Measurements from ENCODE around the gene DGCR6L.
A peak's percentile ranks its signal among the peaks of the same experiment; 100 is the strongest.
"Not testable (repeated sequence)": the region's sequence is repeated elsewhere in the genome, so short reads cannot be mapped to it uniquely, and the experiment has no call there.

Gene DGCR6L

DNA sequence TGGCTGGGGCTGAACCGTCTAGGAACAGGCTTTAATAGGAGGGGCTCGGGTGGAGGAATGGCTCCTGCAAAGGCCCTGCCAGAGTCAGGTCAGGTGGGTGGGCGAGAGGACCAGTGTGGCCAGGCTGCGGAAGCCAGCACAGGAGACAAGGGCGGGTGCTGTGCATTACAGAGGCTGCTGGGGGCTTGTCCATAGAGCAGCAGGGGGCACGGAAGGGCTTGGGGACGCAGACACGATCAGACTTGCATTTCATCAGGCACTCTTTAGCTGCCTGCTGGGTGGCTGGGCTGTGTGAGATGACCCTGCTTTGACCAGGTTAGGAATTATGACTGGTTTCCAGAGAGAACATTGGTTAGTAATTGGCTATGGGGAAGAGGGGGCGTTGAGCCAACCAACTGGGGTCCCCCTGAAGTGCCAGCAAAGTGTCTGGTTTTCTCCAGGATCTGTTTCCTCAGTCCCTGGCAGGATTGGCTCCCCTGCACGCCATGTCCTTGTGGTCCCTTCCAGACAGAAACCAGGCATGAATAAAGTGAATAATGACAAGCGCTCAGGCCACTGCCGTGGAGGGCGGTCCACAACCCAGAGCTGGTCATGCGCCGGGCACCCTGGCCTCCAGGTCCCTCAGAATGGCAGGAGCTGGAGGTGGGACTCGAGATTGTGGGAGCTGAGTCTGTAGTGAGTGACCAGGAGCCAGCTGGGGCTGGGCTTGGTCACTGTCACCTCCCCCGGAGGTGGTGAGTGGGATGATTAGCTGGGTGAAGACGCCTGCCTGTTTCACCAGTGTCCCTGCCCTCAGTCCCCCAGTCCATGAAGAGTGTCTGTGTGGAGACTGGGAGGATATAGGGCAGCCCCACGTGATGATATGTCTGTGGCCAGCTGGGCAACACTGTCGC lies 1.0 kb upstream of the DGCR6L start:
- H3K4me3 ChIP-seq (ENCODE audit: low read length) = peak overlapping the region; percentile 89
- H3K9me3 ChIP-seq (ENCODE audit: insufficient read depth, low read depth, low read length); H3K27me3 ChIP-seq (ENCODE audit: insufficient read depth, low read length); H3K36me3 ChIP-seq (ENCODE audit: insufficient read depth, low read depth, low read length); H3K4me1 ChIP-seq (ENCODE audit: insufficient read depth, low read length): not testable (repeated sequence)
- peak overlapping the region; percentile 36 for H3K27ac ChIP-seq (ENCODE audit: low read length)
- H3K9ac ChIP-seq (ENCODE audit: low read depth, low read length) = peak overlapping the region; percentile 88; the same call in 1 of the 2 replicates

DNA sequence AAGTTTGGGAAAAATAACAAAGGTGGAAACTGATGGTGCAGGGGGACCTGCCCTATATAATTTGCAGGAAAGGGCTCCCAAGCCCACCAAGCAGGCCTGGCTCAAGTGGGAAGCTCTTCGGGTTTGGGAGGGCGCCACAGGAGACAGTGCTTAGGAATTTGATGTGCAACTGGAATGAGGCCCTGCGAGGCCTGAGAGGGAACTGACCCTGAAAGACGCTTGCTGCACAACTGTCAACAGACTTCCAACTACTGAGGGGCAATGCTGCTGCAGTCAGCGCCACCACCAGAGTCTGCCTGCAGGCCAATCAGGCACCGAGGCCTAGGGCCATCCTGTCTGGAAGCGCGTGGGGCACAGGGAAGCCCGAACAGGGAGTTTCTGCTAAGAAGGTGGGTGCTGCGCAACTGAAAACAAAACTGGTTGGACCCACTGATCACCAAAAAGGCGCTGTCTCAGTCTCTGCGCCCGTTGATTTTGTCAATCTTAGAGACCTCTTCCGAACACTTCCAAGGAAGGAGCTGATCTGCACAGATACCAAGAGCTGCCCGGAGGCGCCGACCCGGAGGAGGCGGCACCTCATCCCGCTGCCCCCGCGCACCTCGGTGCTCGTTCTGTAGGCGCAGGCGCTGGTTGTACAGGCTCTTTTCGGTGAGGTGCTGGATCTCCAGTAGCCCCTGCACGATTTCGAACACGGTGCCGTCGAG lies 667 bp downstream of the DGCR6L start:
- Histone ChIP-seq H3K4me3 (ENCODE audit: low read length) (peak overlapping the region; percentile 89), H3K9me3 (ENCODE audit: insufficient read depth, low read depth, low read length) (no peaks in the 10 kb centered on the region), H3K27ac (ENCODE audit: low read length) (no peak overlapping the region)

DNA sequence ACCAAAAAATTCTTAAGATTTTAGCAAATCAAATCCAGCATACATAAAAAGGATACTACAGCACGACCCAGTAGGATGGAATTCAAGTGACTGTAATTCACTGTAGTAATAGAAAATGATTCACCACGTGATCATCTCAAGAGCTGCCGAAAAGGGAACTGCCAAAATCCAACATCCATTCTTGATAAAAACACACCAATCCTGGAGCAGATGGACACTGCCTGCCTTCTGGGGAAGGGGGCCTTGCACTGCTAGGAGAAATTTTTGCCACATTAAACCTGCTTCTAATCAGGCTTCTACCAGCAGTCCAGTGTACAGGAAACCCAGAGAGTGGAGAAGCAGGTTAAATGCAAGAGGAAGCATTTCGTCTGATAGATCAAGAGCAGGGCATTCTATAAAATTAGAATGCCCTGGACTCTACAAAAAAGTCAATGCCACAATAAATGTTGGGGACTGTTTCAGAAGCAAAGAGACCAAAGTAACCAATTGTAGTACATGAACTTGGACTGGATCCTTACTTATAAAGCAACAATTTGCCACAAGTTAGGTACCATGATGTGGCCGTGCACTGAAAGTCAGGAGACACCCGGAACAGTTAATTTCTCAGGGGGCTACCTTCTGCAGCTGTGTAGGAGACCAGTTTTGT lies 1.7 kb downstream of the DGCR6L start:
- H3K27ac ChIP-seq (ENCODE audit: low read length); H3K27me3 ChIP-seq (ENCODE audit: insufficient read depth, low read length); H3K9ac ChIP-seq (ENCODE audit: low read depth, low read length); H3K4me3 ChIP-seq (ENCODE audit: low read length); H3K9me3 ChIP-seq (ENCODE audit: insufficient read depth, low read depth, low read length); H3K36me3 ChIP-seq (ENCODE audit: insufficient read depth, low read depth, low read length); H3K4me1 ChIP-seq (ENCODE audit: insufficient read depth, low read length): not testable (repeated sequence)

More for the DNA sequence above, 667 bp downstream of the DGCR6L start:
- Histone ChIP-seq H3K27me3 (ENCODE audit: insufficient read depth, low read length) (no peaks in the 10 kb centered on the region), H3K4me1 (ENCODE audit: insufficient read depth, low read length) (peaks cover 5% of the 10 kb centered on the region; the same call in 1 of the 2 replicates), H3K9ac (ENCODE audit: low read depth, low read length) (peak overlapping the region; percentile 80), H3K36me3 (ENCODE audit: insufficient read depth, low read depth, low read length) (no peaks in the 10 kb centered on the region)

DNA sequence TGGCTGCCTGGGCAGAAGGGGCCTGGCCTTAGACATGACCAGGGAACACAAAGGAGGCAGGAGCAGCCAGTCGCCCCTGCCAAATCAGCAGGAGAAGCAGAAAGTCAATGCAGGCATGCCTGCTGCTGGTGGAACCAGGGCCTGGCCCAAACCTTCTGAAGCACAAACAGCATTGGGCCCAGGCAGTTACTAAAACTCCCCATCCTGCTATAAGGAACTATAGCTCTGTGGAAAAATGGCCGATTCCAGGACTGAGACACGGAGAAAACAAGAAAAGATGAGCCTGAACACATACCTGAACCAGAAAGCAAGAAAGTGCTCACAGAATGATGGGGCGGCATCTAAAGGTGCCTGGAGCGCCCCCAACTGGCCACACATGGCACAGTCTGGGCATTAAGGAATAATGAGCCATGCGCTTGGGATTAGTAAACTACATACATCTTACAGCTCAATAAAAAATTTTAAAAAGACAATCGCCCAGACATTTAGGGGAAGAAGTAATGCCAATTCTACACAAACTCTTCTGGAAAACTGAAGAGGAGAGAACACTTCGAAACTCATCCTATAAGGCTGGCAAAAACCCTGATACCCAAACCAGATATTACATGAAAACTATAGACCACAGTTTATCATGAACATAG lies 2.3 kb downstream of the DGCR6L start:
- H3K36me3 ChIP-seq (ENCODE audit: insufficient read depth, low read depth, low read length); H3K27me3 ChIP-seq (ENCODE audit: insufficient read depth, low read length); H3K4me3 ChIP-seq (ENCODE audit: low read length); H3K9me3 ChIP-seq (ENCODE audit: insufficient read depth, low read depth, low read length); H3K27ac ChIP-seq (ENCODE audit: low read length); H3K9ac ChIP-seq (ENCODE audit: low read depth, low read length); H3K4me1 ChIP-seq (ENCODE audit: insufficient read depth, low read length): not testable (repeated sequence)

DNA sequence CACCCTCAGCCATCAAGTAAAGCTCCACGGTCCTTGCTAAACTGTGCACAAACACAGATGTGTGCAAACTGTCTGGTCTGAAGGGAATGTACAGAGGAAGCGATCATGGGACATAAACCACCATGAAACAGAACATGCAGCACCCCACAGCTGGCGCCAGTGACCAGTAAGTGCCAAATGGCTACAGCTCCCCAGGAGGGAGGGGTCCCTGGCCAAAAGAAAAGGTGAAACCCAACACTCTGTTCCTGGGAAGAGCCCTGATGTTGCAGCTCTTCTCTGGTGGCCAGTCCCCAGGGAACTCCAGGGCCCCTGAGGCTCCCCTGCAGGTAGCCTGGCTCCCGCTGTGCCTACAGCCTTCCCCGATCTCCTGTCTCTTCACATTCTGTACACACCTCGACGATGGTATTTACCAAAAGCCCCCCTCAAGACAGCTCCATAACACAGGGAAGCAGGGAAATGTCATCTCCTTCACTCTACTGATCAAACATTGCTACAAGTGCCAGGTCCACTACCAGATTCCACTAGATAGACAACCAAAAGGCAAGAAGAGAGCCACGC lies 2.9 kb downstream of the DGCR6L start:
- Histone ChIP-seq H3K4me1 (ENCODE audit: insufficient read depth, low read length) (peaks cover 5% of the 10 kb centered on the region; the same call in 1 of the 2 replicates), H3K4me3 (ENCODE audit: low read length) (no peak overlapping the region; the same call in 1 of the 2 replicates), H3K27ac (ENCODE audit: low read length) (no peak overlapping the region), H3K9me3 (ENCODE audit: insufficient read depth, low read depth, low read length) (no peaks in the 10 kb centered on the region), H3K27me3 (ENCODE audit: insufficient read depth, low read length) (no peaks in the 10 kb centered on the region), H3K9ac (ENCODE audit: low read depth, low read length) (no peak overlapping the region), H3K36me3 (ENCODE audit: insufficient read depth, low read depth, low read length) (no peaks in the 10 kb centered on the region)

DNA sequence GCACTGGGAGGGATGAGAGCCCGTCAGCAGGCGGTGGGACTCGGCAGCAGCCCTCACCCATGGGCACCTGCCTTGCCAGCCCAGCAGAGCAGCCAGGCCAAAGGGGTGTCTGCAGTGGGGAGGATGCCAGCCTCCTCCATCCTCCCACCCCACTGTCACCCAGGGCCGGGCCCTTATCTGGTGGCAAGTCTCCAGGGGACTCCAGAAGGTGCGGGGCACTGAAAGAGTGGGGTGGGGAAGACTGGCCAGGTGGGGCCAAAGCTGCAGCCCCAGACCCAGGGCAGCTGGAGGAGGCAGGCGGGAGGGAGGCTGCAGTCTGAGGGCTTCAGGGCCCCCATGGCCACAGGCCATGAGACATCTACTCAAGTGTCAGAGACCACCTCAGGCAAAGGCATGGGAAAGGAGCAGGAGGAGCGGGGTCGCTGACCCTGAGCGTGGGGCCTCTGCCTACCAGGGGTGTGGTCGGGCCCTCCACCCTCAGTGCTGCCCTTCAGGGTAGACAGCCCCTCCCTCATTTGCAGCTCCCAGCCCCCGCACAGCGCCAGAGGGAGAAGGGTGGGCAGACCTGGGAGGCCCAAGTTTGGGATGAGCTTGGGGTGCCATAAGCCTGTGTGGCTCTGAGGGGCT lies 3.5 kb downstream of the DGCR6L start:
- Histone ChIP-seq H3K27ac (ENCODE audit: low read length) (no peak overlapping the region), H3K9me3 (ENCODE audit: insufficient read depth, low read depth, low read length) (no peaks in the 10 kb centered on the region), H3K27me3 (ENCODE audit: insufficient read depth, low read length) (no peaks in the 10 kb centered on the region), H3K36me3 (ENCODE audit: insufficient read depth, low read depth, low read length) (no peaks in the 10 kb centered on the region), H3K4me3 (ENCODE audit: low read length) (no peak overlapping the region), H3K4me1 (ENCODE audit: insufficient read depth, low read length) (peaks cover 5% of the 10 kb centered on the region; the same call in 1 of the 2 replicates), H3K9ac (ENCODE audit: low read depth, low read length) (no peak overlapping the region)

DNA sequence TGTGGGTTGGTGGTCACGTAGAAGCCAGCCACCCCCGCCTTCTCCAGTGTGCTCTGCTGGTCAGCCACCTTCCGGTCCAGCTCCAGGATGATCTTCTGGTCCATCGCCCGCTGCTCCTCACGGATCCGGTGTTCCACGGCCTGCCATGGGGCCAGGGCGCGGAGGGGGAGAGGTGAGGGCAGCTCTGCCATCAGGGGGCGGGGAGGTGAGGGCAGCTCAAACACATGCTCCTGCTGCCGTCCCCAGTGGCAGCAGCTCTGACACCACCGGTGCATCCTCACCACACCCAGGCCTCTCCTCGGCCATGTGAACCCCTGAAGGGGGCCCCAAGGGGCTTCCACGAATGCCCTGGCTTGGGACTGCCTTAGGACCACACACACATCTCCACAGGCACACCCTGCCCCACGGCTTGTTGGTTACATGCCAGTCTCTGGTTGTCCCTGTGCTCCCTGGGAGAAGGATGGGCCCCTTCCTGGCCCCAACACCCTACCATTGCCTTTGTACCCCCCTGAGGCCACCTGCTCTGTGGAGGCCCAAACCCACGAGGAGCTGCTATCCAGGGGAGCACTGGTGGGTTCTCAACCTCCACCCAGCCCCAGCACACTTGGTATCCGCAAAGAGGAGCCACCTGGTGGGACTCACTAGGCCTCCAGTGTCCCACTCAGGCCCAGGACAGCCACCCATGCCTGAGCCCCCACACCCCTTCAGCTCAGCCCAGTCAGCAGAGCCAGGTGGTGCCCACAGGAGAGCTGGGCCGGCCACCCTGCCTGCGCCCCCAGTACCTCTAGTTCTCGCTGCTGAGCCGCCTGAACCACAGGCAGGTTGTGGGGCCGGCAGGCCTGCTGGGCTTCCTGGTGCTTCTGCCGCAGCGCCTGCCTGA lies 4.3 kb downstream of the DGCR6L start:
- Histone ChIP-seq H3K9ac (ENCODE audit: low read depth, low read length) (no peak overlapping the region), H3K36me3 (ENCODE audit: insufficient read depth, low read depth, low read length) (no peaks in the 10 kb centered on the region), H3K9me3 (ENCODE audit: insufficient read depth, low read depth, low read length) (no peaks in the 10 kb centered on the region), H3K4me3 (ENCODE audit: low read length) (no peak overlapping the region), H3K4me1 (ENCODE audit: insufficient read depth, low read length) (peaks cover 5% of the 10 kb centered on the region; the same call in 1 of the 2 replicates), H3K27me3 (ENCODE audit: insufficient read depth, low read length) (no peaks in the 10 kb centered on the region), H3K27ac (ENCODE audit: low read length) (no peak overlapping the region)

DNA sequence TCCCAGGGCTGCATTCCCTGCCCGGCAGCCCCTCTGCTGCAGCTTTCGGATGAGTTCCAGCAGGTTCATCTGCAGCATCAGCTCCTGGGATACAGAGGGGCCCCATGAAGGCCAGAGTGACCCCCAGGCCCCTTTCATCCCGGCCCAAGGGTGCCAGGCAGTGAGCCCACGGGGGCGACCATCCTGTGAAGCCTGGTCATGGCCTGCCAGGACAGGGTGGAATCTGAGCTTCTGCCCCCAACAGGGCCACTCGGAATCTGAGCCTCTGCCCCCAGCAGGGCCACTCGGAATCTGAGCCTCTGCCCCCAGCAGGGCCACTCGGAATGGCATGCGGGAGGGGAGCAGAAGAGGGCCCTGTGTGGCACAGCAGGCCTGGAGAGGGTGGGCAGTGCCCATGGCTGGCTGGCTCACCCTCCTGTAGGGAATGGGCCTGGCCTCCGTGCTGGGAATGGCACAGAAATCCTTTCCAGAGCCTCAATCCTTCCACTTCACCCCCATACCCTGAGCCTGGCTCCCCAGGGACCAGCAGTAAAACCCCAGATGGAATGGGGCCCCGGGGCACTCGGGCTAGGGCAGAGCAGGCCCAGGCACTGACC lies 5.0 kb downstream of the DGCR6L start:
- not testable (repeated sequence) for H3K9me3 ChIP-seq (ENCODE audit: insufficient read depth, low read depth, low read length); H3K36me3 ChIP-seq (ENCODE audit: insufficient read depth, low read depth, low read length); H3K27ac ChIP-seq (ENCODE audit: low read length); H3K27me3 ChIP-seq (ENCODE audit: insufficient read depth, low read length); H3K4me1 ChIP-seq (ENCODE audit: insufficient read depth, low read length); H3K9ac ChIP-seq (ENCODE audit: low read depth, low read length); H3K4me3 ChIP-seq (ENCODE audit: low read length)

DNA sequence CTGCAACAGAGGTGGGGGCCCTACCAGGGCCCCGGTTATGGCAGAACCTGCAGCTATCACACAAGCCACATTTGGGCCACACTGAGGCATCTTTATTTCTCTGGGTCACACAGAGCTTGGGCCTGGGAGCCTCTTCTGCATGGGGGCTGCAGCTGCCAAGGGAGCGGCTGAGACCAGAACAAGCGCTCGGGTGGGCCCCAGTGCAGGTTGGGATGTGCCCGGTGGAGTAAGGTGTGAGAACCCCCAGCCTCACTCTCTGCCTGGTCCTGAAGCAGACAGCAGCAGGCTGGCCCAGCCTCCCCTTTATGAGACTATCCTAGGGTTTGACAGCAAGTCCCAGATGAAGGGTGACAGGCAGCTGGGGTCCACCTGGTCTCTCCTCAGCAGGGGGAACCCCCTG lies 5.7 kb downstream of the DGCR6L start:
- not testable (repeated sequence) for H3K27me3 ChIP-seq (ENCODE audit: insufficient read depth, low read length); H3K27ac ChIP-seq (ENCODE audit: low read length); H3K4me3 ChIP-seq (ENCODE audit: low read length); H3K9ac ChIP-seq (ENCODE audit: low read depth, low read length); H3K36me3 ChIP-seq (ENCODE audit: insufficient read depth, low read depth, low read length); H3K9me3 ChIP-seq (ENCODE audit: insufficient read depth, low read depth, low read length); H3K4me1 ChIP-seq (ENCODE audit: insufficient read depth, low read length)

DNA sequence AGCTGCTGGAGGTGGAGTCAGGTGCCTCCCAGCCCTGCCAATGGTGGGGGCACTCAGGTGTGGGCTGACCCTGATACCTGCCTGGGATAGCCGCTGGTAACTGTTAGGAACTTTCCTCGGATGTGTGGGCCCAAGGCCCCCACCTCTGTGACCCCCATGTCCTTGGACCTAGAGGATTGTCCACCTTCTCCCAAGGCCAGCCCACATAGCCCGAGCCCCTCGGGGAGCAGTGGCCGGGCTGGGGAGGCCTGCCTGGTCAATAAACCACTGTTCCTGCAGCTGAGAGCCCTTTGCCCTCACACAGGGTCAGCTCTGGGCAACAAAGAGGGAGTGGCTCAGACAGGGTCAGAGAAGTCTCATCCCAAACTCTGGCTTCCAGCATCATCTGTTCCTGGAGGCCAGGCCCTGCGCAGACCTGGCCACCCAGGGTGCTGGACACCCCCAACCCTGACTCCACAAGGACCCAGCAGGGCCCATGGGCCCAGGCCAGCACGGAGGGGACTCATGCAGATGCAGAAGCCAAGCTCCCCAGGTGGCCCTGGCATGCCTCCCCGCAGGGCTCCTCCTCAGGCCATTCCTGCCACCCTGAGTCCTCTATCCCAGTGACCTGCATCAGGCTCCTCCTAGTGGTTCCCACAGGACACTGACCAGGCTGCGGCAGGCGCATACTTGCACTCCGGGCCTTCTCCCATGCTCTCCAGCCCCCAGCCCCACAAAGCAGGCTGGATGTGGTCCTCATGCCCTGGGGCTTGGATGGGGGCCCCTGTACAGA lies 6.4 kb downstream of the DGCR6L start:
- H3K27ac ChIP-seq (ENCODE audit: low read length); H3K4me1 ChIP-seq (ENCODE audit: insufficient read depth, low read length); H3K4me3 ChIP-seq (ENCODE audit: low read length); H3K27me3 ChIP-seq (ENCODE audit: insufficient read depth, low read length); H3K9ac ChIP-seq (ENCODE audit: low read depth, low read length); H3K36me3 ChIP-seq (ENCODE audit: insufficient read depth, low read depth, low read length); H3K9me3 ChIP-seq (ENCODE audit: insufficient read depth, low read depth, low read length): not testable (repeated sequence)

All from iPS-20b (cell line).